Stimulated activated CD8-positive, alpha-beta memory T cell treated with anti-CD3 and anti-CD28 coated beads, Interleukin-15, amount 100 ng/mL, for 1 hour (primary cell): ENCODE data around the gene SDSL.

Experiments
- DNase-seq: peaks from one replicate; pipeline ENCODE4 v3.0.0-alpha.2; 2020; ENCODE audit warnings: low read depth

Gene SDSL

GRCh38 chr12:113422030-113422885, at the start of gene SDSL:
Gene SDSL (plus strand): TSS chr12:113422380. CDS start chr12:113427983, 5,603 bp downstream.
- no peak for DNase-seq

GRCh38 chr12:113373440-113373839, 48.7 kb upstream of the SDSL start:
- DNase-seq: no peak

GRCh38 chr12:113373969-113374368, 48.2 kb upstream of the SDSL start:
- DNase-seq: no peak

- no peak for DNase-seq
These were observed 47.3 kb upstream of the SDSL start for GRCh38 chr12:113374823-113375428.

GRCh38 chr12:113378291-113378690, 43.9 kb upstream of the SDSL start:
- no peak for DNase-seq

GRCh38 chr12:113381220-113381619, 41.0 kb upstream of the SDSL start:
- DNase-seq: no peak

- DNase-seq: no peak
These were observed 40.0 kb upstream of the SDSL start for GRCh38 chr12:113382206-113382605.

GRCh38 chr12:113384778-113385177, 37.4 kb upstream of the SDSL start:
- no peak for DNase-seq

GRCh38 chr12:113385282-113385882, 36.8 kb upstream of the SDSL start:
- no peak for DNase-seq

- DNase-seq: no peak
These were observed 35.2 kb upstream of the SDSL start for GRCh38 chr12:113386866-113387566.

GRCh38 chr12:113387631-113388030, 34.5 kb upstream of the SDSL start:
- no peak for DNase-seq

- DNase-seq: no peak
These were observed 33.8 kb upstream of the SDSL start for GRCh38 chr12:113388351-113388750.

GRCh38 chr12:113390064-113391043, 31.8 kb upstream of the SDSL start:
- no peak for DNase-seq

GRCh38 chr12:113391145-113391544, 31.0 kb upstream of the SDSL start:
- DNase-seq: no peak

- DNase-seq: no peak
These were observed 30.4 kb upstream of the SDSL start for GRCh38 chr12:113391650-113392337.

GRCh38 chr12:113392520-113392919, 29.7 kb upstream of the SDSL start:
- no peak for DNase-seq

GRCh38 chr12:113392988-113393579, 29.1 kb upstream of the SDSL start:
- DNase-seq: no peak

- no peak for DNase-seq
These were observed 28.4 kb upstream of the SDSL start for GRCh38 chr12:113393749-113394148.

GRCh38 chr12:113395119-113395518, 27.1 kb upstream of the SDSL start:
- DNase-seq: no peak

GRCh38 chr12:113396200-113396599, 26.0 kb upstream of the SDSL start:
- no peak for DNase-seq
